Upper lobe of left lung (tissue), 4 donors: Measurements from ENCODE around the gene CLCN1.

ENCODE experiments used
- CTCF ChIP-seq, 6 experiments: fragments of 450-650 bp in 4 of 6; fragments of 200-600 bp in 2 of 6; sonication (generic) in 2 of 6; IDR thresholded peaks; one replicate each; pipeline ENCODE4 v1.5.1; 2016 to 2019; ENCODE audit warnings: antibody characterized with exemption in 6 of 6
- EP300 ChIP-seq, 4 donors: sonication (generic); formaldehyde crosslinking; IDR thresholded peaks; one replicate each; pipeline ENCODE4 v1.5.1; 2017; ENCODE audit warnings: antibody characterized with exemption in 4 of 4, control low read depth in 2 of 4

- TF ChIP-seq EP300 (IDR thresholded peaks at IDR 0.05): no peak
- TF ChIP-seq CTCF (IDR thresholded peaks at IDR 0.05): no peak
These were observed 12.0 kb downstream of the CLCN1 start for GRCh38 chr7:143327903-143328302.
